HEK293 (cell line): ENCODE data around the gene LOXL4.

ENCODE experiments used
- CTCF ChIA-PET: fragments of 350-600 bp; formaldehyde crosslinking; extraction: SDS; loops from one replicate; lab custom pipeline; 2021; ENCODE audit warnings: antibody characterized with exemption; lab: Yijun Ruan, JAX
- POLR2A ChIA-PET: fragments of 300-600 bp; formaldehyde crosslinking; extraction: SDS; loops from one replicate; lab custom pipeline; 2020; ENCODE audit warnings: antibody characterized with exemption, inconsistent platforms; lab: Yijun Ruan, JAX
- H3K27ac ChIP-seq: fragments of 200-500 bp; sonication (Bioruptor generic); 2 replicates; pipeline ENCODE4 v1.5.1; 2014; ENCODE audit warnings: low read depth, low read length, control low read depth, inconsistent platforms; ENCODE audit errors: extremely low read depth
- H3K36me3 ChIP-seq, 2 experiments: fragments of 200-500 bp in 1 of 2; sonication (Bioruptor generic) in 1 of 2; 1 replicate in 1 of 2; 2 replicates in 1 of 2; pipeline ENCODE4 v1.5.1; 2014 to 2017; ENCODE audit warnings: inconsistent platforms in 2 of 2, low read length in 2 of 2; ENCODE audit not compliant: control insufficient read depth in 2 of 2, insufficient read depth in 1 of 2
- H3K4me1 ChIP-seq: fragments of 200-500 bp; sonication (Bioruptor generic); 2 replicates; pipeline ENCODE4 v1.5.1; 2014; ENCODE audit warnings: mild to moderate bottlenecking, low read length, inconsistent platforms; ENCODE audit not compliant: control insufficient read depth, insufficient read depth
- H3K4me3 ChIP-seq: 2 replicates; pipeline ENCODE4 v1.5.1; 2011; ENCODE audit warnings: low read depth, mild to moderate bottlenecking, control low read depth, low read length, moderate library complexity
- H3K9me3 ChIP-seq: fragments of 200-500 bp; sonication (Bioruptor generic); 2 replicates; pipeline ENCODE4 v1.5.1; 2014; ENCODE audit warnings: low read depth, low read length, inconsistent platforms; ENCODE audit not compliant: control insufficient read depth, insufficient read depth
- BCL11A ChIP-seq: fragments of 450-650 bp; formaldehyde crosslinking; IDR thresholded peaks from 2 replicates; pipeline ENCODE4 v1.5.1; 2016; ENCODE audit warnings: low read depth, missing biosample characterization, missing genetic modification characterization
- CTCF ChIP-seq: fragments of 450-650 bp; formaldehyde crosslinking; IDR thresholded peaks from 2 replicates; pipeline ENCODE4 v1.5.1; 2016; ENCODE audit warnings: missing biosample characterization, missing genetic modification characterization
- GLIS2 ChIP-seq: fragments of 450-650 bp; formaldehyde crosslinking; IDR thresholded peaks from 2 replicates; pipeline ENCODE4 v1.5.1; 2016; ENCODE audit warnings: missing biosample characterization, missing genetic modification characterization
- KLF7 ChIP-seq: fragments of 450-650 bp; formaldehyde crosslinking; IDR thresholded peaks from 2 replicates; pipeline ENCODE4 v1.5.1; 2016; ENCODE audit warnings: missing biosample characterization, missing genetic modification characterization, borderline replicate concordance
- OVOL3 ChIP-seq: fragments of 450-650 bp; formaldehyde crosslinking; IDR thresholded peaks from 2 replicates; pipeline ENCODE4 v1.5.1; 2016; ENCODE audit warnings: missing biosample characterization, missing genetic modification characterization
- ZBTB20 ChIP-seq: fragments of 450-650 bp; formaldehyde crosslinking; IDR thresholded peaks from 2 replicates; pipeline ENCODE4 v1.5.1; 2016; ENCODE audit warnings: missing biosample characterization, missing genetic modification characterization
- ZNF184 ChIP-seq: fragments of 450-650 bp; IDR thresholded peaks from 2 replicates; pipeline ENCODE4 v1.5.1; 2018; ENCODE audit warnings: missing biosample characterization, mild to moderate bottlenecking, missing genetic modification characterization
- ZNF202 ChIP-seq: fragments of 450-650 bp; formaldehyde crosslinking; IDR thresholded peaks from 2 replicates; pipeline ENCODE4 v1.5.1; 2016; ENCODE audit warnings: missing biosample characterization, missing genetic modification characterization, borderline replicate concordance
- ZNF211 ChIP-seq: fragments of 450-650 bp; formaldehyde crosslinking; IDR thresholded peaks from 2 replicates; pipeline ENCODE4 v1.5.1; 2016; ENCODE audit warnings: low read depth, missing biosample characterization, missing genetic modification characterization
- ZNF23 ChIP-seq: fragments of 450-650 bp; formaldehyde crosslinking; IDR thresholded peaks from 2 replicates; pipeline ENCODE4 v1.5.1; 2016; ENCODE audit warnings: missing biosample characterization, missing genetic modification characterization, borderline replicate concordance
- ZNF558 ChIP-seq: fragments of 450-650 bp; formaldehyde crosslinking; IDR thresholded peaks from 2 replicates; pipeline ENCODE4 v1.5.1; 2016; ENCODE audit warnings: missing biosample characterization, missing genetic modification characterization
- ZNF560 ChIP-seq: fragments of 450-650 bp; formaldehyde crosslinking; IDR thresholded peaks from 2 replicates; pipeline ENCODE4 v1.5.1; 2017; ENCODE audit warnings: missing biosample characterization, missing genetic modification characterization, borderline replicate concordance
- ZNF670 ChIP-seq: fragments of 450-650 bp; formaldehyde crosslinking; IDR thresholded peaks from 2 replicates; pipeline ENCODE4 v1.5.1; 2016; ENCODE audit warnings: missing biosample characterization, missing genetic modification characterization, low read depth
- TF ChIP-seq, protein P1 (sequence below): fragments of 450-650 bp; formaldehyde crosslinking; IDR thresholded peaks from 2 replicates; pipeline ENCODE4 v1.5.1; 2017; ENCODE audit warnings: missing biosample characterization, mild to moderate bottlenecking, missing genetic modification characterization, moderate library complexity
- TF ChIP-seq, protein P2 (sequence below): fragments of 450-650 bp; formaldehyde crosslinking; IDR thresholded peaks from 2 replicates; pipeline ENCODE4 v1.5.1; 2017; ENCODE audit warnings: missing biosample characterization, missing genetic modification characterization
- TF ChIP-seq, protein P3 (sequence below): fragments of 450-650 bp; formaldehyde crosslinking; IDR thresholded peaks from 2 replicates; pipeline ENCODE4 v1.5.1; 2016; ENCODE audit warnings: missing biosample characterization, missing genetic modification characterization

The LOXL4 gene

DNA sequence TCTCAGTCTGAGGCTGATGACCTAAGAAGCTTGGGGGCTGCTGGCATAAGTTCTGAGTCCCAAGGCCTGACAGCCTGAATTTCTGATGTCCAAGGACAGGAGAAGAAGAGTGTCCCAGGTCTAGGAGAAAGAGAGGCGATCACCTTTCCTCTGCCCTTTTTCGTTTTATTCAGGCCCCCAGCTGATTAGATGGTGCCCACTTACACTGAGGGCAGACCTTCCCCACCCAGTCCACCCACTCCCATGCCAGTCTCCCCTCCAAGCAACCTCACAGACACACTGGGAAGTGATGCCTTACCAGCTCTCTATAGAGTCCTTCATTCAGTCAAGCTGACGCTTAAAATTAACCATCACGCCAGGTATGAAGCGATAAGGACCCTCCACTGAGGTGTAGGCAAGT, 19.3 kb upstream of the LOXL4 start:
- no peak for TF ChIP-seq ZBTB20 (tag by site-specific recombination)
- TF ChIP-seq OVOL3 (tag by site-specific recombination) = no peak
- TF ChIP-seq ZNF184 (tag by site-specific recombination) = no peak
- TF ChIP-seq, protein P1, sequence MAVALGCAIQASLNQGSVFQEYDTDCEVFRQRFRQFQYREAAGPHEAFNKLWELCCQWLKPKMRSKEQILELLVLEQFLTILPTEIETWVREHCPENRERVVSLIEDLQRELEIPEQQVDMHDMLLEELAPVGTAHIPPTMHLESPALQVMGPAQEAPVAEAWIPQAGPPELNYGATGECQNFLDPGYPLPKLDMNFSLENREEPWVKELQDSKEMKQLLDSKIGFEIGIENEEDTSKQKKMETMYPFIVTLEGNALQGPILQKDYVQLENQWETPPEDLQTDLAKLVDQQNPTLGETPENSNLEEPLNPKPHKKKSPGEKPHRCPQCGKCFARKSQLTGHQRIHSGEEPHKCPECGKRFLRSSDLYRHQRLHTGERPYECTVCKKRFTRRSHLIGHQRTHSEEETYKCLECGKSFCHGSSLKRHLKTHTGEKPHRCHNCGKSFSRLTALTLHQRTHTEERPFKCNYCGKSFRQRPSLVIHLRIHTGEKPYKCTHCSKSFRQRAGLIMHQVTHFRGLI = no peak
- no peak for TF ChIP-seq ZNF670 (tag by site-specific recombination)
- TF ChIP-seq, protein P2, sequence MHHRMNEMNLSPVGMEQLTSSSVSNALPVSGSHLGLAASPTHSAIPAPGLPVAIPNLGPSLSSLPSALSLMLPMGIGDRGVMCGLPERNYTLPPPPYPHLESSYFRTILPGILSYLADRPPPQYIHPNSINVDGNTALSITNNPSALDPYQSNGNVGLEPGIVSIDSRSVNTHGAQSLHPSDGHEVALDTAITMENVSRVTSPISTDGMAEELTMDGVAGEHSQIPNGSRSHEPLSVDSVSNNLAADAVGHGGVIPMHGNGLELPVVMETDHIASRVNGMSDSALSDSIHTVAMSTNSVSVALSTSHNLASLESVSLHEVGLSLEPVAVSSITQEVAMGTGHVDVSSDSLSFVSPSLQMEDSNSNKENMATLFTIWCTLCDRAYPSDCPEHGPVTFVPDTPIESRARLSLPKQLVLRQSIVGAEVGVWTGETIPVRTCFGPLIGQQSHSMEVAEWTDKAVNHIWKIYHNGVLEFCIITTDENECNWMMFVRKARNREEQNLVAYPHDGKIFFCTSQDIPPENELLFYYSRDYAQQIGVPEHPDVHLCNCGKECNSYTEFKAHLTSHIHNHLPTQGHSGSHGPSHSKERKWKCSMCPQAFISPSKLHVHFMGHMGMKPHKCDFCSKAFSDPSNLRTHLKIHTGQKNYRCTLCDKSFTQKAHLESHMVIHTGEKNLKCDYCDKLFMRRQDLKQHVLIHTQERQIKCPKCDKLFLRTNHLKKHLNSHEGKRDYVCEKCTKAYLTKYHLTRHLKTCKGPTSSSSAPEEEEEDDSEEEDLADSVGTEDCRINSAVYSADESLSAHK (tag by site-specific recombination) = no peak
- no peak for TF ChIP-seq ZNF558 (tag by site-specific recombination)
- TF ChIP-seq GLIS2 (tag by site-specific recombination) = no peak
- ChIA-PET CTCF (interaction anchor here (2.1 kb wide), 1 partner anchor 22 kb away, joined by 5 read pairs; no protein-coding TSS in a partner anchor), POLR2A (no interaction called here)
- Histone ChIP-seq H3K4me3 (no peak overlapping the region), H3K4me1 (no peaks in the 10 kb centered on the region), H3K36me3 (no peaks in the 10 kb centered on the region), H3K27ac (no peak overlapping the region), H3K9me3 (no peaks in the 10 kb centered on the region)

DNA sequence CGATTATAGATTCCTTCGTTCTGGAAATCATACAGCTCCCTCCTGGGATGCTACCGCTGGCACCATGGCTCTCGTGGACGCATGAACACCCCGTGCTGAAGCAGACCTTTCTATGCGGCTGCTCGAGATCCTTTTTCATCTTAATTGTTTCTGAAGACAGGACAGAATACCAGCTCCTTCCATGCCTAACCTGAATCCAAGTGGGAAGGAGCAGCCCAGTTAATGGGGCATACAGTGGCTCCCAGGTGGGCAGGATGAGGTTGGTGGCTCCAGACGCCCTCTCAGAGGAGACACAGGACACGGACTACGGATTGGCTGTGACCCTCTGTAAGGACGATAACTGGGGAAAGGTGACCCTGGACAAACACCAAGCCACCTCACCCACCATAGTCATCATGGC, 18.4 kb upstream of the LOXL4 start:
- Histone ChIP-seq H3K4me1 (no peaks in the 10 kb centered on the region), H3K36me3 (no peaks in the 10 kb centered on the region), H3K9me3 (no peaks in the 10 kb centered on the region), H3K27ac (no peak overlapping the region), H3K4me3 (no peak overlapping the region)
- TF ChIP-seq ZNF560 (tag by site-specific recombination) = no peak
- TF ChIP-seq KLF7 (tag by site-specific recombination) = no peak
- TF ChIP-seq CTCF = no peak
- no peak for TF ChIP-seq ZNF202 (tag by site-specific recombination)
- TF ChIP-seq BCL11A (tag by site-specific recombination) = no peak
- no peak for TF ChIP-seq ZNF23 (tag by site-specific recombination)
- TF ChIP-seq ZNF211 (tag by site-specific recombination) = no peak
- TF ChIP-seq, protein P3, sequence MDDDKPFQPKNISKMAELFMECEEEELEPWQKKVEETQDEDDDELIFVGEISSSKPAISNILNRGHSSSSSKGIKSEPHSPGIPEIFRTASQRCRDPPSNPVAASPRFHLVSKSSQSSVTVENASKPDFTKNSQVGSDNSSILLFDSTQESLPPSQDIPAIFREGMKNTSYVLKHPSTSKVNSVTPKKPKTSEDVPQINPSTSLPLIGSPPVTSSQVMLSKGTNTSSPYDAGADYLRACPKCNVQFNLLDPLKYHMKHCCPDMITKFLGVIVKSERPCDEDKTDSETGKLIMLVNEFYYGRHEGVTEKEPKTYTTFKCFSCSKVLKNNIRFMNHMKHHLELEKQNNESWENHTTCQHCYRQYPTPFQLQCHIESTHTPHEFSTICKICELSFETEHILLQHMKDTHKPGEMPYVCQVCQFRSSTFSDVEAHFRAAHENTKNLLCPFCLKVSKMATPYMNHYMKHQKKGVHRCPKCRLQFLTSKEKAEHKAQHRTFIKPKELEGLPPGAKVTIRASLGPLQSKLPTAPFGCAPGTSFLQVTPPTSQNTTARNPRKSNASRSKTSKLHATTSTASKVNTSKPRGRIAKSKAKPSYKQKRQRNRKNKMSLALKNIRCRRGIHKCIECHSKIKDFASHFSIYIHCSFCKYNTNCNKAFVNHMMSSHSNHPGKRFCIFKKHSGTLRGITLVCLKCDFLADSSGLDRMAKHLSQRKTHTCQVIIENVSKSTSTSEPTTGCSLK = no peak
- POLR2A ChIA-PET = no interaction called here
- CTCF ChIA-PET = interaction anchor here (0.5 to 2.1 kb wide), 3 partner anchors 23 to 562 kb away, joined by 3 to 5 read pairs (median 3); no protein-coding TSS in a partner anchor
